Esophagus squamous epithelium (tissue), 5 donors: Measurements from ENCODE around the gene DHDDS. TPM values are rescaled to one million over a fixed set of nuclear protein-coding genes. Genes with fewer than 3 reads are reported as not detected.

Experiments
- DNase-seq: peaks from one replicate; lab custom pipeline; 2025; lab: John Stamatoyannopoulos, UW
- H3K27ac ChIP-seq, 4 donors: fragments of 200-600 bp; sonication (generic); one replicate each; pipeline ENCODE4 v1.5.1; 2016 to 2019; ENCODE audit warnings: mild to moderate bottlenecking in 1 of 4
- H3K27me3 ChIP-seq, 4 donors: fragments of 200-600 bp; sonication (generic); 1 replicate in 3 of 4; 2 replicates in 1 of 4; pipeline versions ENCODE4 v1.5.1 to v1.6.0; 2017 to 2021; ENCODE audit warnings: antibody characterized with exemption in 1 of 4
- H3K36me3 ChIP-seq, 3 donors: fragments of 200-600 bp; sonication (generic); one replicate each; pipeline ENCODE4 v1.5.1; 2016 to 2019
- H3K4me1 ChIP-seq, 3 donors: fragments of 200-600 bp; sonication (generic); one replicate each; pipeline ENCODE4 v1.5.1; 2017 to 2019
- H3K4me3 ChIP-seq, 4 donors: fragments of 200-600 bp; sonication (generic); 1 replicate in 3 of 4; 2 replicates in 1 of 4; pipeline ENCODE4 v1.5.1; 2016 to 2019; ENCODE audit warnings: mild to moderate bottlenecking in 2 of 4, moderate library complexity in 1 of 4
- H3K9me3 ChIP-seq, 3 donors: fragments of 200-600 bp; sonication (generic); one replicate each; pipeline ENCODE4 v1.5.1; 2016 to 2019
- CTCF ChIP-seq, 6 experiments: fragments of 450-650 bp in 4 of 6; fragments of 200-600 bp in 2 of 6; sonication (generic) in 2 of 6; IDR thresholded peaks; one replicate each; pipeline ENCODE4 v1.5.1; 2016 to 2019; ENCODE audit warnings: antibody characterized with exemption in 6 of 6, mild to moderate bottlenecking in 4 of 6, moderate library complexity in 4 of 6
- POLR2A ChIP-seq, 4 donors: fragments of 450-650 bp; IDR thresholded peaks; one replicate each; pipeline ENCODE4 v1.6.1; 2017; ENCODE audit warnings: antibody characterized with exemption in 4 of 4, mild to moderate bottlenecking in 4 of 4, moderate library complexity in 3 of 4
- WGBS, 2 donors: methylation state at CpG; one replicate each; pipeline ENCODE4 v1.1.5; 2018; 5-methylcytosine and 5-hydroxymethylcytosine counted together
- intact Hi-C: fragments of 100-400 bp; cut with DNase I; formaldehyde crosslinking; loops from one replicate; pipeline ENCODE4 v1.15.0; 2022
- total RNA-seq, 4 donors: library from RNA; depleted of rRNA; stranded (reverse); fragments of >200 nt; gene quantifications; one replicate each; pipeline ENCODE4 v1.1.0, GENCODE V29; 2016
- donor health status: DM: yes; HTN: yes; CAD: no.

DHDDS gene
- total RNA-seq, 4 donors from 2014 or later = 30.3 to 49.7 (median 37.9) TPM

- Histone ChIP-seq H3K4me3 (no peak within 1 kb of the TSS), H3K4me1 (peaks cover 0 to 19% (median 0%) of the 10 kb centered on the region in 3 donors), H3K27me3 (peaks cover 10 to 84% (median 44%) of the 10 kb centered on the region in 4 donors), H3K27ac (no peak within 1 kb of the TSS), H3K36me3 (no peaks in the 10 kb centered on the region), H3K9me3 (no peaks in the 10 kb centered on the region)
- intact Hi-C loops = no loop called here
- 3 to 22% methylated on average over 24 to 25 of the region's 70 CpGs for WGBS, 2 donors
- DNase-seq = no peak
- no peak for TF ChIP-seq POLR2A (IDR thresholded peaks at IDR 0.05)
- no peak for TF ChIP-seq CTCF (IDR thresholded peaks at IDR 0.05)
Measured at GRCh38 chr1:26410706-26411623, 21.2 kb upstream of the DHDDS start, which contains the start of gene LIN28A. Gene LIN28A (plus strand): TSS chr1:26410817. CDS start chr1:26410892, 75 bp downstream.

- intact Hi-C loops = no loop called here
- TF ChIP-seq POLR2A (IDR thresholded peaks at IDR 0.05) (no peak), CTCF (IDR thresholded peaks at IDR 0.05) (no peak)
- H3K27me3 ChIP-seq = peaks cover 10 to 84% (median 44%) of the 10 kb centered on the region in 4 donors
- H3K27ac ChIP-seq = no peak overlapping the region
- H3K4me1 ChIP-seq = peaks cover 0 to 21% (median 0%) of the 10 kb centered on the region in 3 donors
- no peaks in the 10 kb centered on the region for H3K36me3 ChIP-seq
- DNase-seq = no peak
- 12% methylated on average over 13 of the region's 20 CpGs; no CpG with 5 or more reads in 1 of the 2 donors for WGBS, 2 donors
- H3K9me3 ChIP-seq = no peaks in the 10 kb centered on the region
- no peak overlapping the region for H3K4me3 ChIP-seq
Measured at GRCh38 chr1:26411624-26412074, 20.5 kb upstream of the DHDDS start.

GRCh38 chr1:26412180-26412840, 19.8 kb upstream of the DHDDS start:
- Histone ChIP-seq H3K27ac (no peak overlapping the region), H3K36me3 (no peaks in the 10 kb centered on the region), H3K27me3 (peaks cover 10 to 88% (median 44%) of the 10 kb centered on the region in 4 donors), H3K9me3 (no peaks in the 10 kb centered on the region), H3K4me3 (no peak overlapping the region), H3K4me1 (peaks cover 0 to 26% (median 3%) of the 10 kb centered on the region in 3 donors)
- intact Hi-C loops = no loop called here
- TF ChIP-seq POLR2A (IDR thresholded peaks at IDR 0.05) (no peak), CTCF (IDR thresholded peaks at IDR 0.05) (no peak)
- WGBS, 2 donors = 13 to 18% methylated on average over 9 of the region's 9 CpGs
- no peak for DNase-seq

- 0 to 9% methylated on average over 1 of the region's 1 CpG for WGBS, 2 donors
- H3K4me3 ChIP-seq = no peak overlapping the region
- no peaks in the 10 kb centered on the region for H3K9me3 ChIP-seq
- H3K36me3 ChIP-seq = no peaks in the 10 kb centered on the region
- H3K27me3 ChIP-seq = peaks cover 10 to 88% (median 44%) of the 10 kb centered on the region in 4 donors
- TF ChIP-seq CTCF (IDR thresholded peaks at IDR 0.05) = no peak
- no peak for TF ChIP-seq POLR2A (IDR thresholded peaks at IDR 0.05)
- intact Hi-C loops = no loop called here
- peaks cover 0 to 33% (median 3%) of the 10 kb centered on the region in 3 donors for H3K4me1 ChIP-seq
- H3K27ac ChIP-seq = no peak overlapping the region
- no peak for DNase-seq
Measured at GRCh38 chr1:26413031-26413430, 19.1 kb upstream of the DHDDS start.
